ENCODE results near the gene FOS. TPM values are rescaled to one million over a fixed set of nuclear protein-coding genes. Genes with fewer than 3 reads are reported as not detected.
"Not testable (repeated sequence)": the region's sequence is repeated elsewhere in the genome, so short reads cannot be mapped to it uniquely, and the experiment has no call there.

FOS gene
- 10 to 100 TPM; 55.8 to 65.9 TPM for total RNA-seq

DNA sequence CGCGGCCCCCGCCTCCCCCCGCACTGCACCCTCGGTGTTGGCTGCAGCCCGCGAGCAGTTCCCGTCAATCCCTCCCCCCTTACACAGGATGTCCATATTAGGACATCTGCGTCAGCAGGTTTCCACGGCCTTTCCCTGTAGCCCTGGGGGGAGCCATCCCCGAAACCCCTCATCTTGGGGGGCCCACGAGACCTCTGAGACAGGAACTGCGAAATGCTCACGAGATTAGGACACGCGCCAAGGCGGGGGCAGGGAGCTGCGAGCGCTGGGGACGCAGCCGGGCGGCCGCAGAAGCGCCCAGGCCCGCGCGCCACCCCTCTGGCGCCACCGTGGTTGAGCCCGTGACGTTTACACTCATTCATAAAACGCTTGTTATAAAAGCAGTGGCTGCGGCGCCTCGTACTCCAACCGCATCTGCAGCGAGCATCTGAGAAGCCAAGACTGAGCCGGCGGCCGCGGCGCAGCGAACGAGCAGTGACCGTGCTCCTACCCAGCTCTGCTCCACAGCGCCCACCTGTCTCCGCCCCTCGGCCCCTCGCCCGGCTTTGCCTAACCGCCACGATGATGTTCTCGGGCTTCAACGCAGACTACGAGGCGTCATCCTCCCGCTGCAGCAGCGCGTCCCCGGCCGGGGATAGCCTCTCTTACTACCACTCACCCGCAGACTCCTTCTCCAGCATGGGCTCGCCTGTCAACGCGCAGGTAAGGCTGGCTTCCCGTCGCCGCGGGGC, at the start of gene FOS:
TSS of gene FOS (plus strand) at position 407 of the 731 bp plus-strand sequence. CDS start at position 562, 155 bp downstream.
- H3K27ac Mint-ChIP-seq: peak within 1 kb of the TSS; percentile 95 to 97

DNA sequence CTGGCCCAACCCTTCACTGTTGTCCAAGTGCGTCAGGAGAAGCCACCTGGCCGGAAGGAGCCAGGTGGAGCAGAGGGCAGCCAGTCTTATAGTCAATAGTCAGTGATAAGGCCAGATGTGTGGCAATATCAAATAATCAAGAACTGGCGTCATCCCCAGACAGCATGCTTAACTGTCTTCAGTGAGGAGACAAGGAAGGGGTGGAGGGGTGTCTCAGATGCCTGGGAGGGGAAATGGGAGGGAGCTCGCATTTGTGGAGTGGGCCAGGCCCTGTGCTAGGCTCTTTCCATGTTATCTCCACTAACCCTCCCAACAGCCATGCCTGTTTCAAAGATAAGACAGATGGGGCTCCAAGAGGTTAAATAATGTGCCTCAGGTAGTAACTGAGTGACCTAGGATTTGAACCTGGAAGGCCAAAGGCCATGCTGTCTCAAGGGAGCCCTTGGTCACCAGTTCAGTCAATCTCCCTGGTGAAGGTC, 48.9 kb upstream of the FOS start:
- DNase-seq (ENCODE audit: low spot score in 2 of 2) (no peak), ATAC-seq (no peak)
- H3K36me3 Mint-ChIP-seq: no peaks in the 10 kb centered on the region
- H3K9me3 Mint-ChIP-seq: no peaks in the 10 kb centered on the region
- H3K27ac Mint-ChIP-seq: peak overlapping the region in 1 of 2 donors; percentile 39

More for the DNA sequence above, at the start of gene FOS:
- DNase-seq (ENCODE audit: low spot score in 2 of 2): peak; percentile 84 to 93
- Mint-ChIP-seq H3K9me3 (no peaks in the 10 kb centered on the region), H3K36me3 (peaks cover 19 to 20% of the 10 kb centered on the region in 2 donors)
- ATAC-seq: peak; percentile 81 to 84

DNA sequence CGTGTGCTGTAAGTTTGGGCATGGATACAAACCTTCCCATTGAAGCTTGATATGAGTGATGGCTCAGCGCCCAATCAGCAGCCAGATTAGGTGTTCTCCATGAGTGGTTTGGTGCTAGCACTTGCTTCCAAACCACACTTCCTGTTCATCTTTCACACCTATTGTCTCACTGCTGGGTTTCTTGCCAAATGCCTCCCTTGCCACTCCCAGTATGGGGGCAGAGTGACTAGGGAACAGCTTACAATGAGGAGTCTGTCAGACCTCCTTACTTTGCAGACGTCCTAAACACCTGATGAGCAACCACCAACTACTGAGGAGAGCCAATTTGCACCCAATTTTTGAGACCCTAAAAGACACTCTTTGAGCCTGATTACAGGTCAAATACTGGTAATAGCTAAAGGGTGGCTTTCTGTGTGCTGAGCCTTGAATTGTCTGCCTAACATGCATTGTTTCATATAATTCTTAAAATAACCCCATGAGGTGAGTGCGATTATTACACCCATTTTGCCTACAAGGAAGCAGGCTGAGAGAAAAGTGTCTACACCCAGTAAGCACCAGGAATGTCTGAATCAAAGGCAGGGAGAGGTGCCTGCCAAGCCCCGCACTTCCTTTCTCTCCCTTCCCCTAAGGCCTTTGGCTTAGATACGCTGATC, 48.4 kb upstream of the FOS start:
- DNase-seq (ENCODE audit: low spot score in 2 of 2): peak; percentile 19 to 65
- H3K27ac Mint-ChIP-seq: peak overlapping the region in 1 of 2 donors; percentile 39
- no peaks in the 10 kb centered on the region for H3K9me3 Mint-ChIP-seq
- peak; percentile 67 to 69 for ATAC-seq
- no peaks in the 10 kb centered on the region for H3K36me3 Mint-ChIP-seq

DNA sequence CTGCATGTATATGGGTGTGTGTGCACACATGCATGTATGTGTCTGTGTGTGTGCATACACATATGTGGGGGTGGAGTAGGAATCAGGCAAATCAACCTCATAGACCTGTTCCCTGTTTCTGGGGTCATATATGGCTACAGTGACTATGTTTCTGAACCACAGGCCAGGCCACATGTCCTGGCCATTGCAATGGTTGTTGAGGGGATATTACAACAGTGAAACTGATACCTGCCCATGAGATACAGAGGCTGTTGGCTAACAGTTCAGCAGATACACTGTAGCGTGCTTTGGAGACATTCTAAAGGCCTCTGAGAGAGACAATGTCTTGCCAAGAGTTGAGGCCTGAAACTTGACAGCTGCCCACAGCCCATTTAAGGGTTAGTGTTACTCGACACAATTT, 47.3 kb upstream of the FOS start:
- H3K9me3 Mint-ChIP-seq: no peaks in the 10 kb centered on the region
- no peaks in the 10 kb centered on the region for H3K36me3 Mint-ChIP-seq
- no peak for DNase-seq (ENCODE audit: low spot score in 2 of 2)
- ATAC-seq: no peak
- no peak overlapping the region for H3K27ac Mint-ChIP-seq

DNA sequence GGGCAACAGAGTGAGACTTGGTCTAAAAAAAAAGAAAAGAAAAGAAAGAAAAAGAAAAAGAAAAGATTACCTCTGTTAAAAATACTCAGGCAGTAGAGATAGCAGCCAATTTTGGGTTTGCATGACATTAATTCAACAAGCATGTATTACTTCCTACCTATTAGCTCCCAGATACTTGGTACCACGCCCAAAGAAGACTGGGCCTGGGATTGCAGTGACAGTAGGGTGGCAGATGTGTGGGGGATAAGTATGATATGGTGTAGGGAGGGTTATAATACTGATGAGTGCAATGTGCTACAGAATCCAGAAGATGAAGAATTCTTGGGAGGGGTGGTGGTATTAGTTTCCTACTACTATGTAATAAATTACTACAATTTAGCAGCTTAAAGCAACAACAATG, 46.4 kb upstream of the FOS start:
- H3K9me3 Mint-ChIP-seq: no peaks in the 10 kb centered on the region
- H3K36me3 Mint-ChIP-seq: no peaks in the 10 kb centered on the region
- ATAC-seq (no peak), DNase-seq (ENCODE audit: low spot score in 2 of 2) (no peak)
- no peak overlapping the region for H3K27ac Mint-ChIP-seq

DNA sequence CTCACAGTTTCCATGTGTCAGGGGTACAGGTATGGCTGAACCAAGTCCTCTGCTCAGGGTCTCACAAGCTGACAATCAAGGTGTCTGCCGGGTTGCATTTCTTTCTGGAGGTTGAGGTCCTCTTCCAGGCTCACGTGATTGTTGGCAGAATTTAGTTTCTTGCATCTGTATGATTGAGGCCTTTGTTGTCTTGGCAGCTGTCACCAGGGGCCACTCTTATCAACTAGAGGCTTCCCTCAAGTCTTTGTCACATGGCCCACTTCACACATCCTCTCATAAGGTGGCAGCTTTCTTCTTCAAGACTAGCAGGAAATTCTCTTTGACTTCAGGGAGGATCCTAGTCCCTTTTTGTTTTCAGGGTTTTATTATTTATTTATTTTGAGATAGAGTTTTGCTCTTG, 46.0 kb upstream of the FOS start:
- no peaks in the 10 kb centered on the region for H3K9me3 Mint-ChIP-seq
- H3K27ac Mint-ChIP-seq: no peak overlapping the region
- DNase-seq (ENCODE audit: low spot score in 2 of 2) (no peak), ATAC-seq (no peak)
- no peaks in the 10 kb centered on the region for H3K36me3 Mint-ChIP-seq

DNA sequence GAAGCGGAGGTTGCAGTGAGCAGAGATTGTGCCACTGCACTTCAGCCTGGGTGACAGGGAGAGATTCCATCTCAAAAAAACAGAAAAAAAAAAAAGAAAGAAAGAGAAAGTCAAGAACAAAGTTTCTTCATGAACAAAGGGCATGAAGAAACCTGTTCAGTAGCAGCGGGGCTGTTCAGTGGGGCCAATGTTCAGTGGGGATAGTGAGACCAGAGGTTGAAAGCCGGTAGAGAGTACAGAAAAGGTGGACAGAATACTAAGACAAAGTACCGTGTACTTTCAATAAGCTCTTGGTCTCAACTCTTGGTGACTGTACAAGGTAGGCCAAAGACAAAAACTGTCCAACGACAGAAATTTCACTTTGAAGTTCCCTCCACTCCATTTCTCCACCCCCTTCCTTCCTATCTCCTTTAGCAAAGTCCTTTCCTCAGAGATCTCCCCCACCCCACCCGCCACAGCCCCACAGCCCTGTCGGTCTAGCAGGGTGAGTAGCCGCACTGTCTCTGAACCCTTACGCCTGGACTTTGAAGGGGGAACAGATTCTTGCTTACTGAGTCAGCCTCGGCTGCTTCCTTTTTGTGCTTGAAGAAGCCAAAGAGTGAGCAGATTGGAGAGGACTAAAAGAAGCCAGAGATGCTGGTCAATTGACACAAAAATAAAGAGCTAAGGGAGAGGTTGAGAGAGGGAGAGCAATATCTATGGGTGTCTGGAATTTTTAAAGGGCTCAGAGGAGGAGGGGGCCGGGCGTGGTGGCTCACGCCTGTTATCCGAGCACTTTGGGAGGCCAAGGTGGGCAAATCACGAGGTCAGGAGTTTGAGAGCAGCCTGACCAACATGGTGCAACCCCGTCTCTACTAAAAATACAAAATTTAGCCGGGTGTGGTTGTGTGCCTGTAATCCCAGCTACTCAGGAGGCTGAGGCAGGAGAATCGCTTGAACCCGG, 44.2 kb upstream of the FOS start:
- Mint-ChIP-seq H3K27ac (no peak overlapping the region), H3K9me3 (no peaks in the 10 kb centered on the region), H3K36me3 (no peaks in the 10 kb centered on the region)
- ATAC-seq (no peak), DNase-seq (ENCODE audit: low spot score in 2 of 2) (no peak)

DNA sequence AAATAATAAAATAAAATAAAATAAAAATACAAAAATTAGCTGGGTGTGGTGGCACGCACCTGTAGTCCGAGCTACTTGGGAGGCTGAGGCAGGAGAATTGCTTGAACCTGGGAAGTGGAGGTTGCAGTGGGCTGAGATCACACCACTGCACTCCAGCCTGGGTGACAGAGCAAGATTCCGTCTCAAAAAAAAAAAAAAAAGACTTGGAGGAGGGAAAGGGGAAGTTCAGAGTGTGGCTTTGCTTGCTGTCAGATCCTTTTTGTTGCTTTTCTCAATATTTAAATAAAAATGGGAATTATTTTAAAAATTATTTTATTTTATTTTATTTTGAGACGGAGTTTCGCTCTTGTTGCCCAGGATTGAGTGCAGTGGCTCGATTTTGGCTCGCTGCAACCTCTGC, 43.4 kb upstream of the FOS start:
- not testable (repeated sequence) for H3K36me3 Mint-ChIP-seq; ATAC-seq; DNase-seq (ENCODE audit: low spot score in 2 of 2); H3K27ac Mint-ChIP-seq; H3K9me3 Mint-ChIP-seq

DNA sequence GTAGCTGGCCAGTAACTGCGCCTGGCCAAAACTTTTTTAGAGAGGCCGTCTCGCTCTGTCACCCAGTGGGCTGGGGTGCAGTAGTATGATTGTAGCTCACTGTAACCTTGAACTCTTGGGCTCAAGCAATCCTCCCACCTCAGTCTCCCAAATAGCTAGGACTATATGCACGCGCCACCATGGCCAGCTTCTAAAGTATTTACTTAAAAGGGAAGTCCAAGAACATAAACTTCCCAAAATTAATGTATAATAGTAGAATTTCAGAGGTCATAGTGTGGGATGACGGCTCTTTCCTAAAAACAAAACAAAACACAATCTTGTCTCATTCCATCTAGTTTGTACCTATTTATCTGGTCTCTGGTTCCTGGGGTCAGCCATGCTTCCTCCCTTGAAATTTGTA, 42.2 kb upstream of the FOS start:
- Mint-ChIP-seq H3K36me3 (no peaks in the 10 kb centered on the region), H3K9me3 (no peaks in the 10 kb centered on the region), H3K27ac (no peak overlapping the region)
- DNase-seq (ENCODE audit: low spot score in 2 of 2): no peak
- no peak for ATAC-seq

DNA sequence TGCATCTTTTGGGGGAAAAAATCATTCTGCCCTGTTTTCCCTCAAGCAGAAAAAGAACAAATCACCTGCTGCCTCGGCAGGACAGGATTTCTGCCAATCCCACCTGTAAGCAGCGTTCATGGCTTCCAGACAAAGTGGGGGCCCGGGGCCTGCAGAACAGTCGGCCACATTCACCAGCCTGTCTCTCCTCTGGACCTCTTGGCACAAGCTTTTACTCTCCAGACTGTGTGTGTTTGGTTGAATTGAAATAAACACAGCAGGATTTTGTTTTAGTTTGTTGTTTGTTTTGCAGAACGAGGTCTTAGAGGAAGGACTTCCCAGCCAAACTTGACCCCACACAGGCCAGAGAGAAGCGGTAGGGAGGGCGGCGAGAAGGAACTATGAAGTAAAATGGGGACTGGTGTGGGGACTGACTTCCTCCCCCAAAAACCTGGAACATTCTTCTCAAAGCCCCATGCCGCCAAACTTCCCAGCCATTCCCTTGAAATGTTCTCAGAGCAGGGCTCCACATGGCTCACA, 41.7 kb upstream of the FOS start:
- DNase-seq (ENCODE audit: low spot score in 2 of 2): no peak
- Mint-ChIP-seq H3K36me3 (no peaks in the 10 kb centered on the region), H3K27ac (no peak overlapping the region), H3K9me3 (no peaks in the 10 kb centered on the region)
- no peak for ATAC-seq

DNA sequence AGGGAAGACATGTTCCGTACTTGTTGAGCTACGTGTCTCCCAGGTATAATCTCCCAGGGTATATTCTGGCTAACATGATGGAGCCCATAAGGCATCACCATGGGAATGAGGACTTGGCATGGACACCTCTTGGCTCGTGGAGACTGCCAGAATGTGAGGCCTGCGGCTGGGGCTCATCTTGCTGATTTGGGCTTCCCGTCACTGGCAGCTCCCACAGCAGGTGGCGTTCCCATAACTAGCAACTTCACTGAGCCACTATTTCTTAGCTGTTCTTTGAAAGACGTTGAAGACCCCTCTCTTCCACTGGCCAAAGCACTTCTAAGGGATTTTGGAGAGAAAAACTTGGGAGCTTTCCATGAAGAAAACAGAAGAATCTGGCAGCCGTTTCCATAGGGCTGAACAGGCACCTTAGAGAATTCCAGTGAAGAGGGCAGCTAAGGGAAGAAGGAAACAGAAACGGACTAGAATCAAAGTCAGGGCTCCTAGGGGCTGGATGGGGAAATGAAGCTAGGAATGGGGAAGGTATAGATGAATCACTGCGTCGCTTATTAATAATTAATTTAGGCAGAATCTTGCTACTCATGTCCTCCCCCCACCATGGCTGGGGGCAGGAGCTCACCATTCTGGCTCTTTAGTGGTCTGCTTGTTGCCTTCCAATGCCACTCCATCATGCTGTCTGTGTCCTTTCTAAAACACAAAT, 39.7 kb upstream of the FOS start:
- DNase-seq (ENCODE audit: low spot score in 2 of 2) (no peak), ATAC-seq (no peak)
- H3K27ac Mint-ChIP-seq: no peak overlapping the region
- no peaks in the 10 kb centered on the region for H3K9me3 Mint-ChIP-seq
- H3K36me3 Mint-ChIP-seq: no peaks in the 10 kb centered on the region

DNA sequence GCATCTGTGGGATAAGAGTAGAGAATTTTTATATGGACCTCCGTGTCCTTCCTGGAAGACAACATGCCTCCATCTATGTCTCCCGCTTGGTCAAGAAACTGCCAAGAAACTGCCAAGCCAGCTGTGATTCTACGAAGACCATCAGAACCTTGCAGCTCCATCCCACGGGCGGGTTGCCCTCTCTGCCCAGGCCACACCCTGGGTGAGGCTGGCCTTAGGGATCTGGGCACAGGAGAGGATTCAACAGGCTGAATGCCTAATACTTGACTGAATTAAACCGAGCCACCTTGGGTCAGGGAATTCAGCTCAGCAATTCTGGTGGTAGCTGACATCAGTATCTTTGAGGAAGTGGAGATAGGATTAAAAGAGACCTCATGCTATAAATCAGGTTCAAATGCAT, 37.8 kb upstream of the FOS start:
- Mint-ChIP-seq H3K27ac (no peak overlapping the region), H3K36me3 (no peaks in the 10 kb centered on the region), H3K9me3 (no peaks in the 10 kb centered on the region)
- no peak for ATAC-seq
- DNase-seq (ENCODE audit: low spot score in 2 of 2): no peak

DNA sequence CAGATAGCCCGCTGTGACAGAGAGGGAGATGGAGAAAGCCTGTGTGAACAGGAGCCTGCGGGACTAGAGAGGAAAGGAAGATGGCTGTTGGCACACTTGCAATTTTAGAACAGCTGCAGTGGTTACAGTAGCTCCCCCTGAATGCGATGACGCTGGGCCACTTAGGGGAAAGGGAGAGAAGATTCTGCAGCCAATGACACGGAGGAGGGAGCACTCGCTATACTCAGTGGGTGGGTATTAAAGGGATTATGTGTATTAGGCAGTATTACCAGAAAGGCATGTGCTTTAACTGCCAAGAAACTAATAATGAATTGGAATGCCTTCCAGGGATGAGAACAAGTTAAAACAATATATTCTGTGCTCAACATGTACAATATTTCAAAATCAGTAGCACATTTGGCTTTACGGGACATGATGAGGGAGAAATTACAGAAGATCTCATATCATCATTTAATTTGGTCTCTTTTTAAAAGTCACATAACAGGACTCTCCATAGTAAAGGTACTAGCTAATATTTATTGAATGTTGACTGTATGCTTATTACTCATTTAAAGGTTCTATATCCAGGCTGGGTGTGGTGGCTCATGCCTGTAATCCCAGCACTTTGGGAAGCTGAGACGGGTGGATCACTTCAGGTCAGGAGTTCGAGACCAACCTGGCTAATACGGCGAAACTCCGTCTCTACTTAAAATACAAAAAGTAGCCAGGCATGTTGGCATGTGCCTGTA, 35.9 kb upstream of the FOS start:
- Mint-ChIP-seq H3K9me3 (no peaks in the 10 kb centered on the region), H3K27ac (no peak overlapping the region), H3K36me3 (no peaks in the 10 kb centered on the region)
- ATAC-seq (no peak), DNase-seq (ENCODE audit: low spot score in 2 of 2) (no peak)

DNA sequence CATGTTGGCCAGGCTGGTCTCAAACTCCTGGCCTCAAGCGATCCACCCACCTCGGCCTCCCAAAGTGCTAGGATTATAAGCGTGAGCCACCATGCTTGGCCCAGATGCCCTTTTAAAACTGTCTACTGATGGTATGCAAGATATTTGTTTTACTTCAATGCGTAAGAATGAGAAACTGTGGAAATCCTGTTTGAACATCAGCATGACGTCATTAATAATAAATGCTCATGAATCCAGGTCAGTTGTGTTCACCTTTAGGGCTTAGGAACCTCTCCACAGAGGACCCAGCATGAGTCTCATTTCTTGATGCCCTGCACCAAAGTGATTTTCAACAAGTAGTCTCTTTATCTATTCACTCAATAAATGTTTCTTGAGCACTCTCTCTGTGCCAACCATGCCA, 34.5 kb upstream of the FOS start:
- Mint-ChIP-seq H3K36me3 (no peaks in the 10 kb centered on the region), H3K27ac (no peak overlapping the region), H3K9me3 (no peaks in the 10 kb centered on the region)
- ATAC-seq (no peak), DNase-seq (ENCODE audit: low spot score in 2 of 2) (no peak)

DNA sequence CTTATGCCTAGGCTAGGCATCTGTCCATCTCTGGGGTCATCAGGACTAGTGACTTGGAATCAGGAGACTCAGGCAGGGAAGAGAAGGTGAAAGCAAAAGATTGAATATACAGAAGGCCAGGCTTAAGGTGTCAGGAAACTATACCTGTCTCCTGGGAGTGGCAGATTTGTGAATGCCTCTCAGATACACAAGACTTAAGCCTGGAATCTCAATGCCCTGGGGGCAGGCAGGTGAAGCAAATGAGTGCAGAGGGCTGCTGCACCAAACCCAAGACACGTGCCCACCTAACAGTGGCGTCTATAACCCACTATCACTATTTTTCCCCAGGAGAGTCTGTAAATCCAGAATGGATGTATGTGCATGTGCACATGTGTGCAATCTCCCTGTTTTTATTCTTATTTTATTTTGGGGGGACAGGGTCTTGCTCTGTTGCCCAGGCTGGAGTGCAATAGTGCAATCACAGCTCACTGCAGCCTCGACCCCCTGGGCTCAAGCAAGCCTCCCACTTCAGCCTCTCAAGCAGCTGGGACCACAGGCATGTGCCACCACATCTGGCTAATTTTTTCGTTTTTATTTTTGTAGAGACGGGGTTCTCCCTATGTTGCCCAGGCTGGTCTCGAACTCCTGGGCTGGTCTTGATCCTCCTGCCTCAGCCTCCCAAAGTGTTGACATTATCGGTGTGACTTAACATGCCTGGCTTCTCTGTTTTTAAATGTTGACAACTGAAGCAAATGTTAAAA, 31.9 kb upstream of the FOS start:
- DNase-seq (ENCODE audit: low spot score in 2 of 2) (no peak), ATAC-seq (no peak)
- Mint-ChIP-seq H3K27ac (peak overlapping the region in 1 of 2 donors; percentile 83), H3K9me3 (no peaks in the 10 kb centered on the region), H3K36me3 (no peaks in the 10 kb centered on the region)
